ENCODE measurements around the gene PCDHB16.
"Not testable (repeated sequence)": the region's sequence is repeated elsewhere in the genome, so short reads cannot be mapped to it uniquely, and the experiment has no call there.

The PCDHB16 gene

DNA sequence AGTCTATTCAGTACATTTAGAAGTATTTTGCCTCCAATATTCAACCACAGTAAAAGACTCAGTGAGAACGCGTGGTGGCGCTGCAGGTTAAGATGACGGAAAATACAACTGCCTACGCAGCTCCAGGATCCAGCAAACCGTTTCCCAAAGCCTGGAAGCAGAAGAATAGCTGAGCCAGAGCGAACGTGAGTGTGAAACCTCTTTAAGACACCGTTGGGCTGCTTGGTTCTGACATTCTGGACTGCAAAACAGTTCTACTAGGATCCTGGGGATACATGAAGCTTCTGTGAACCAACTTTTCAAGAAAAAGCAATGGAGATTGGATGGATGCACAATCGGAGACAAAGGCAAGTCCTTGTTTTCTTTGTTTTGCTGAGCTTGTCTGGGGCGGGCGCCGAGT is at the start of gene PCDHB16:
Gene PCDHB16, plus strand, starts transcription at position 140 of the 400 bp plus-strand sequence. Its CDS starts 173 bp downstream, at position 313.
- 0 out of 2 replicates have a peak, but pooled peaks cover 3% of the 10 kb centered on the region for H3K9me3 ChIP-seq (ENCODE audit: control insufficient read depth, insufficient read depth, low read length)
- H3K9ac ChIP-seq (ENCODE audit: low read depth, low read length): 0 out of 2 replicates have a peak within 1 kb of the TSS, but pooled peaks have one; percentile 0
- no peaks in the 10 kb centered on the region for H3K36me3 ChIP-seq (ENCODE audit: insufficient read depth, low read length)
- H3K4me1 ChIP-seq (ENCODE audit: insufficient read depth, low read length): no peaks in the 10 kb centered on the region

- peak within 1 kb of the TSS; percentile 89 for H3K9ac ChIP-seq (ENCODE audit: low read depth, low read length)
- no peaks in the 10 kb centered on the region for H3K36me3 ChIP-seq (ENCODE audit: insufficient read depth, low read length)
- H3K9me3 ChIP-seq (ENCODE audit: control insufficient read depth, insufficient read depth, low read length): 0 out of 2 replicates have a peak, but pooled peaks cover 3% of the 10 kb centered on the region
- no peaks in the 10 kb centered on the region for H3K4me1 ChIP-seq (ENCODE audit: insufficient read depth, low read length)
Measured at GRCh38 chr5:141135030-141135717, 47.0 kb upstream of the PCDHB16 start, which contains the start of gene PCDHB5. Gene PCDHB5 (plus strand): TSS chr5:141135206. CDS start chr5:141135435, 229 bp downstream.

GRCh38 chr5:141135718-141136266 is 46.4 kb upstream of the PCDHB16 start:
- peak overlapping the region; percentile 89 for H3K9ac ChIP-seq (ENCODE audit: low read depth, low read length)
- H3K9me3 ChIP-seq (ENCODE audit: control insufficient read depth, insufficient read depth, low read length): 0 out of 2 replicates have a peak, but pooled peaks cover 3% of the 10 kb centered on the region
- no peaks in the 10 kb centered on the region for H3K4me1 ChIP-seq (ENCODE audit: insufficient read depth, low read length)
- no peaks in the 10 kb centered on the region for H3K36me3 ChIP-seq (ENCODE audit: insufficient read depth, low read length)

- not testable (repeated sequence) for H3K9me3 ChIP-seq (ENCODE audit: control insufficient read depth, insufficient read depth, low read length); H3K9ac ChIP-seq (ENCODE audit: low read depth, low read length); H3K4me1 ChIP-seq (ENCODE audit: insufficient read depth, low read length); H3K36me3 ChIP-seq (ENCODE audit: insufficient read depth, low read length)
Measured at GRCh38 chr5:141137346-141137745, 44.8 kb upstream of the PCDHB16 start.

GRCh38 chr5:141149812-141150211 is 32.4 kb upstream of the PCDHB16 start, which contains the start of gene PCDHB6:
Gene PCDHB6 (plus strand): TSS chr5:141150057. CDS start chr5:141150258, 201 bp downstream.
- H3K36me3 ChIP-seq (ENCODE audit: insufficient read depth, low read length): no peaks in the 10 kb centered on the region
- no peaks in the 10 kb centered on the region for H3K9me3 ChIP-seq (ENCODE audit: control insufficient read depth, insufficient read depth, low read length)
- H3K4me1 ChIP-seq (ENCODE audit: insufficient read depth, low read length): no peaks in the 10 kb centered on the region
- no peak within 1 kb of the TSS for H3K9ac ChIP-seq (ENCODE audit: low read depth, low read length)

DNA sequence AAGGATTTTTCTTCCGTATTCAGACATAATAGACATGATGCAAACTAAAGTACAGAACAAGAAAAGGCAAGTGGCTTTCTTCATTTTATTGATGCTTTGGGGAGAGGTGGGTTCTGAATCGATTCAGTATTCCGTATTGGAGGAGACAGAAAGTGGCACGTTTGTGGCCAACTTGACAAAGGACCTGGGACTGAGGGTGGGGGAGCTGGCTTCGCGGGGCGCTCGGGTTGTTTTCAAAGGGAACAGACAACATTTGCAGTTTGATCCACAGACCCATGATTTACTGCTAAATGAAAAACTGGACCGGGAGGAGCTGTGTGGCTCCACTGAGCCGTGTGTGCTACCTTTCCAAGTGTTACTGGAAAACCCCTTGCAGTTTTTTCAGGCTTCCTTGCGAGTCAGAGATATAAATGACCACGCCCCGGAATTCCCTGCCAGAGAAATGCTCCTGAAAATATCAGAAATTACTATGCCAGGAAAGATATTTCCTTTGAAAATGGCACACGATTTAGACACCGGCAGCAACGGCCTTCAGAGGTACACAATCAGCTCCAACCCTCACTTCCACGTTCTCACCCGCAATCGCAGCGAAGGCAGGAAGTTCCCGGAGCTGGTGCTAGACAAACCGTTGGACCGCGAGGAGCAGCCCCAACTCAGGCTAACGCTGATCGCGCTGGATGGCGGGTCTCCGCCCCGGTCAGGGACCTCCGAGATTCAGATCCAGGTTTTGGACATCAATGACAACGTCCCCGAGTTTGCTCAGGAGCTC is 31.8 kb upstream of the PCDHB16 start:
- no peaks in the 10 kb centered on the region for H3K4me1 ChIP-seq (ENCODE audit: insufficient read depth, low read length)
- H3K36me3 ChIP-seq (ENCODE audit: insufficient read depth, low read length): no peaks in the 10 kb centered on the region
- no peaks in the 10 kb centered on the region for H3K9me3 ChIP-seq (ENCODE audit: control insufficient read depth, insufficient read depth, low read length)
- no peak overlapping the region for H3K9ac ChIP-seq (ENCODE audit: low read depth, low read length)

- no peaks in the 10 kb centered on the region for H3K9me3 ChIP-seq (ENCODE audit: control insufficient read depth, insufficient read depth, low read length)
- no peak overlapping the region for H3K9ac ChIP-seq (ENCODE audit: low read depth, low read length)
- H3K4me1 ChIP-seq (ENCODE audit: insufficient read depth, low read length): no peaks in the 10 kb centered on the region
- H3K36me3 ChIP-seq (ENCODE audit: insufficient read depth, low read length): no peaks in the 10 kb centered on the region
Measured at GRCh38 chr5:141150993-141151325, 31.2 kb upstream of the PCDHB16 start.

DNA sequence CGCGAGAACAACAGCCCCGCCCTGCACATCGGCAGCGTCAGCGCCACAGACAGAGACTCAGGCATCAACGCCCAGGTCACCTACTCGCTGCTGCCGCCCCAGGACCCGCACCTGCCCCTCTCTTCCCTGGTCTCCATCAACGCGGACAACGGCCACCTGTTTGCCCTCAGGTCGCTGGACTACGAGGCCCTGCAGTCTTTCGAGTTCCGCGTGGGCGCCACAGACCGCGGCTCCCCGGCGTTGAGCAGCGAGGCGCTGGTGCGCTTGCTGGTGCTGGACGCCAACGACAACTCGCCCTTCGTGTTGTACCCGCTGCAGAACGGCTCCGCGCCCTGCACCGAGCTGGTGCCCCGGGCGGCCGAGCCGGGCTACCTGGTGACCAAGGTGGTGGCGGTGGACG is 30.6 kb upstream of the PCDHB16 start:
- not testable (repeated sequence) for H3K4me1 ChIP-seq (ENCODE audit: insufficient read depth, low read length); H3K36me3 ChIP-seq (ENCODE audit: insufficient read depth, low read length); H3K9me3 ChIP-seq (ENCODE audit: control insufficient read depth, insufficient read depth, low read length); H3K9ac ChIP-seq (ENCODE audit: low read depth, low read length)

GRCh38 chr5:141152096-141152495 is 30.1 kb upstream of the PCDHB16 start:
- H3K4me1 ChIP-seq (ENCODE audit: insufficient read depth, low read length); H3K9ac ChIP-seq (ENCODE audit: low read depth, low read length); H3K36me3 ChIP-seq (ENCODE audit: insufficient read depth, low read length); H3K9me3 ChIP-seq (ENCODE audit: control insufficient read depth, insufficient read depth, low read length): not testable (repeated sequence)

DNA sequence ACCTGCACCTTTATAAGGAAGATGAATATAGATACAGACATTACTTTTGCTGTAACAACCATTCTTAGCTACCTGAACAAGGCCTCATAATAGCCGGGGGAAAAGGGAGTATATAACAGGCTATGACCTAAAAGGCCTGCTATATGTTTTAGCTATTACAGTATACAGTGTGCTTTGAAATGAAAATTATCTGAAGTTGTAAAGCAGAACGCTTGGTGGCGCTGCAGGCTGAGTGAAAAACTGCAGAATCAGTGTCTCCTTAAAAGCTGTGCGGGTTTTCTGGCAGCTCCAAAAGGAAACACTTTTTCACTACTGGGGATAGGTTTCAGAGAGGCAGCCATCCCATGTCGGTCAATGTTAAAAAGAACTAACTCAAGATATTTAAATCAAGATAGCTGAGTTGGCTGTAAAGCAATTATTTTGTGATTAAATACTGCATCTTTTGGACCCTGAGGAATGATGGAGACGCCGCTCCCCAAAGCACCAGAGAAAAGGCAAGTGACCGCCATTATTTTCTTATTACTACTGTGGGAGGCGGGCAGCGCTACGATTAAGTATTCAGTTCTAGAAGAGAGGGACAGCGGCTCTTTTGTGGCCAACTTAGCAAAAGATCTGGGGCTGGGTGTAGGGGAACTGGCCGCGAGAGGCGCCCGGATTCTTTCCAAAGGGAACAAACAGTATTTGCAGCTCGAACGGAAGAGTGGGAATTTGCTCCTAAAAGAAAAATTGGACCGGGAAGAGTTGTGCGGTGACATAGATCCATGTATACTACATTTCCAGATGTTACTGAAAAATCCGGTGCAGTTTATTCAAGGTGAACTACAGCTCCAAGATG is 26.4 kb upstream of the PCDHB16 start:
- H3K9me3 ChIP-seq (ENCODE audit: control insufficient read depth, insufficient read depth, low read length): no peaks in the 10 kb centered on the region
- H3K9ac ChIP-seq (ENCODE audit: low read depth, low read length): peak overlapping the region; percentile 41
- no peaks in the 10 kb centered on the region for H3K36me3 ChIP-seq (ENCODE audit: insufficient read depth, low read length)
- no peaks in the 10 kb centered on the region for H3K4me1 ChIP-seq (ENCODE audit: insufficient read depth, low read length)

GRCh38 chr5:141157356-141157755 is 24.8 kb upstream of the PCDHB16 start:
- H3K4me1 ChIP-seq (ENCODE audit: insufficient read depth, low read length); H3K9me3 ChIP-seq (ENCODE audit: control insufficient read depth, insufficient read depth, low read length); H3K9ac ChIP-seq (ENCODE audit: low read depth, low read length); H3K36me3 ChIP-seq (ENCODE audit: insufficient read depth, low read length): not testable (repeated sequence)

GRCh38 chr5:141157901-141158300 is 24.3 kb upstream of the PCDHB16 start:
- H3K4me1 ChIP-seq (ENCODE audit: insufficient read depth, low read length); H3K9ac ChIP-seq (ENCODE audit: low read depth, low read length); H3K9me3 ChIP-seq (ENCODE audit: control insufficient read depth, insufficient read depth, low read length); H3K36me3 ChIP-seq (ENCODE audit: insufficient read depth, low read length): not testable (repeated sequence)

GRCh38 chr5:141172381-141173204 is 9.6 kb upstream of the PCDHB16 start, which contains the start of gene PCDHB7:
Gene PCDHB7 (plus strand): TSS chr5:141172644. CDS start chr5:141172836, 192 bp downstream.
- no peaks in the 10 kb centered on the region; the same call in 1 of the 2 replicates for H3K9me3 ChIP-seq (ENCODE audit: control insufficient read depth, insufficient read depth, low read length)
- H3K36me3 ChIP-seq (ENCODE audit: insufficient read depth, low read length): no peaks in the 10 kb centered on the region
- H3K4me1 ChIP-seq (ENCODE audit: insufficient read depth, low read length): no peaks in the 10 kb centered on the region
- no peak within 1 kb of the TSS for H3K9ac ChIP-seq (ENCODE audit: low read depth, low read length)

All from ES-I3 (cell line).